GM15510 (cell line): Measurements from ENCODE around the gene NPR2.

Source experiments
- POLR2A ChIP-seq: IDR thresholded peaks from 3 replicates; pipeline ENCODE4 v1.6.1; 2011; ENCODE audit warnings: borderline replicate concordance; ENCODE audit not compliant: insufficient read length; ENCODE audit errors: extremely low read depth

Gene NPR2

DNA sequence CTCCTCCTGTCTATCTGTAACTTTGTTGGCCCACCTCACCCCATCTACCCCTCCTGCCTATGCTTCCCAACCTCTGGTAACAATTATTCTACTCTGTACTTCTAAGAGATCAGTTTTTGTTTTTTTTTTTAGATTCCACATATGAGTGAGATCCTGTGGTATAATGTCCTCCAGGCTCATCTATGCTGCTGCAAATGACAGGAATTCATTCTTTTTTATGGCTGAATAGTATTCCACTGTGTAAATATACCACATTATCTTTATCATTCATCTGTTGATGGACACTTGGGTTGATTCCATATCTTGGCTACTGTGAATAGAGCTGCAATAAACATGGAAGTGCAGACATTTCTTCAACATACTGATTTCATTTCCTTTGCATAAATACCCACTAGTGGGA is 8.0 kb upstream of the NPR2 start:
- no peak for TF ChIP-seq POLR2A

DNA sequence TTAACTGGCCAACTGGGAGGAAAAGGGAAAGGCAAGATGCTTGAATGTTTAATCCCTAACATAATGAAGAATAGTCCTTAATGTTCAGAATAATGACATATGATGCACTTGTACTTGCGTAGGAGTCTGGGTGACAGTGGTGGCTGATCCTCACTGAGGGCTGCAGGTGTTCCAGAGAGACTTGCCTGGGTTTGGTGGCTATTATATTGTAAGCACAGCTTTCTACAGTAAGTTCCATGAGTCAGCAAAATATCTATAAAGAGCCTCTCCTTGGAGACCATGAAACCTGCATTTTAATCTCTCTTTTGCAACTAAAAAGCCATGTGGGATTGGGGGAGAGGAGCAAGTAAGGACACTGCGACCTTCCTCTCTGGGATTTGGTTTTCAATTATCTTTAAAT is 1.9 kb upstream of the NPR2 start:
- no peak for TF ChIP-seq POLR2A

DNA sequence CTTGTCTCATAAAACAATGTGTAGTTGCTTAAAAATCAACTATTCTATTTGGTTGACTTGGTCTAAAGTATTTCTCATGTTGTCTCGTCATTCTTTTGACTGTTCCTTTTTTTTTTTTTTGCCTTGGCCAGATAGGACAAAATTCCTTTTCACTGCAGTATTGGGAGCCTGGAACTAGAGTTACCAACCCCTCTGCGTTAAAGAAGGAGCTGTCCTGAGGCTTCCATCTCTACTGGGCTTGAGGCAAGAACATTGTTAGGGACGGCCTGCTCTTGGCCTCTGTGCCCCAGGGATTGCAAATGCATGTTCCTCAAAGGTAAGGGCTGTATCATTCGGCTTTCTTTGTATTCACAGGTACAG is 1.4 kb upstream of the NPR2 start:
- TF ChIP-seq POLR2A, result no peak

DNA sequence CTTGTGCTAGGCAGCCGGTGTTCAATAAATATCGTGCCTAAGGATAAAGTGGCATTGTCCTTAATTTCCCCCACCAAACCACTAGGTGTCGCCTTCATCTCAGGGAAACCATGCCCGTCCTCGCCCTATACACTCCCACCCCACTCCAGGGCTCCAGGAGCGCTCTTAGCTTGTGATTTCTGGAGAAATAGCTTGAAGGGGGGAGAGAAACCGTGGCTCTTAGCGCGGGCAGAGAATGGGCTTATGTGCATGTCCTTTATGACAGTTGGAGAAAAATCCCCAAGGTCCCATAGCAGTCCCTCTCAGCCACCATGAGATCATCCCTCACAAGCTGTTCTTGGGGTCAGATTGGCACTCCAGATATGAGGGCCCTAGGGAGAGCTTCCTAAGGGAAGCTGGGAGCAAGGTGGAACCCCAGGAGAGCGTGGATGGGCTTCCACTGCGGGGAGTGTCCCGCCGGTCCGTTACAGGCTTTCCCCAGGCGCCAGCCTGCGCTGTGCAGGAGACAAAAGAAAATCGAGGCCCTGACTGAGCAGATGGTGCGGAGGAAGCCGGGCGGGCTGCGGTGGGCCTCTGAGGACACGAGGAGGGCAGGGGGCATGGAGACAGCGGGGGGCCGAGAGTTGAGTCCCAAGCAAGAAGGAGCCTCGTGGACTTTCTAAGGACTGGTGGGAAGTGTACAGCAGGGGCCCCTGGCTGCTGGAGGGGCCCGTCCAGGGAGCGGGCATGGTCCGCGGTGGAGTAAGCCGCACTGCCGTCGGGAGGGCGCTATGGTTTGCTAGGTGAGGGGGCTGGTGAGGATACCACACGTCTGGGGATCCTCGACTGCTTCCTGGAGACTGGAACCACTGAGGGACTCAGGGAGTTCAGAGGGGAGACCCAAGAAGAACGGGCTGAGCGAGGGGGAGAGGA is 750 bp upstream of the NPR2 start:
- no peak for TF ChIP-seq POLR2A

DNA sequence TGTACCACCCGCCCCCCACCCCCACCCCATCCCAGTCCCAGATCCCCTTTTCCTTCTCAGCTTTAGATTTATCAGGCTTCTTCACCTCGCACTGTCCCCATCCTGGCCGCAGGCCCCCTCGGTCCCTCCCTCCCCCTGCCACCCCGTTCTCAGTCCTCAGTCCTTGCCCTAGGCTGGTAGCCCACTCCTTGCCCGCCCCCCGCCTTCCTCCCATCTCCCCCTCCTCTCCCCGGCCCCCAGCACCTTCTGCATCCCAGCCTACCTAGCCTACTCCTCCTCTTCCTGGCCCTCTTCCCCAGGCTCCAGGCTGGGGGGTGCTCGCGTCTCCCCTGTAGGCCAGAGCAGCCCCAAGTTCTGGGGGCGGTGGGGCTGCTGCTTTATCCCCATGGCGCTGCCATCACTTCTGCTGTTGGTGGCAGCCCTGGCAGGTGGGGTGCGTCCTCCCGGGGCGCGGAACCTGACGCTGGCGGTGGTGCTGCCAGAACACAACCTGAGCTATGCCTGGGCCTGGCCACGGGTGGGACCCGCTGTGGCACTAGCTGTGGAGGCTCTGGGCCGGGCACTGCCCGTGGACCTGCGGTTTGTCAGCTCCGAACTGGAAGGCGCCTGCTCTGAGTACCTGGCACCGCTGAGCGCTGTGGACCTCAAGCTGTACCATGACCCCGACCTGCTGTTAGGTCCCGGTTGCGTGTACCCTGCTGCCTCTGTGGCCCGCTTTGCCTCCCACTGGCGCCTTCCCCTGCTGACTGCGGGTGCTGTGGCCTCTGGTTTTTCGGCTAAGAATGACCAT is 828 bp downstream of the NPR2 start:
- TF ChIP-seq POLR2A, result no peak

DNA sequence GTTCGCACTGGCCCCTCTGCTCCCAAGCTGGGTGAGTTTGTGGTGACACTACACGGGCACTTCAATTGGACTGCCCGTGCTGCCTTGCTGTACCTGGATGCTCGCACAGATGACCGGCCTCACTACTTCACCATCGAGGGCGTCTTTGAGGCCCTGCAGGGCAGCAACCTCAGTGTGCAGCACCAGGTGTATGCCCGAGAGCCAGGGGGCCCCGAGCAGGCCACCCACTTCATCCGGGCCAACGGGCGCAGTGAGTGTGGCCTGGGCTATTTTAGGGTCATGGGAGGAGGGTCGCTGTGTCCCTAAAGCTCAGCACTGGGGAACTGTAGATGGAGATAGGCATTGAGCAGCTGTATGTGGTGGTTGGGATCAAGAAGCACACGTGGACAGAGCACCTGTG is 1.4 kb downstream of the NPR2 start:
- TF ChIP-seq POLR2A, result no peak

DNA sequence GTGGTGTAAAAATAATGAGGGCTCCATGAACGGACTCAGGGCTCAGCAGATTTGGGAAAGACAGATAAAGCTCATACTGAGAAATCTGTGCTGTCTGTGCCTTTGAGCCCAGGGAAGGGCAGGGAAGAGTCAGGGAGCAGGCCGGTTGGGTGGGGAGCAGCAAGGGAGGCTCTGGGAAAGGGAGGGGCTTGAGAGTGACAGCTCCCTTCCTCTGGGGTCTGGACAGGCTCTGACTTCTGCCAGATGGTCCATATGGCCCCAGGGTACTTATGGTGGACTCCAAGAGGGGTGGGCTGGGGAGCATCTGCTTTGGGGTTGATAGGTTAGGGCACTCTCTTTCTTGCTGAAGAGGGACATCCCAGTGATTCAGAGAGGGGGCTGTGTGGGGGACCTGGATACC is 2.1 kb downstream of the NPR2 start:
- no peak for TF ChIP-seq POLR2A

GRCh38 chr9:35795695-35796094 is 4.3 kb downstream of the NPR2 start:
- no peak for TF ChIP-seq POLR2A

GRCh38 chr9:35797311-35798109 is 6.1 kb downstream of the NPR2 start:
- no peak for TF ChIP-seq POLR2A

DNA sequence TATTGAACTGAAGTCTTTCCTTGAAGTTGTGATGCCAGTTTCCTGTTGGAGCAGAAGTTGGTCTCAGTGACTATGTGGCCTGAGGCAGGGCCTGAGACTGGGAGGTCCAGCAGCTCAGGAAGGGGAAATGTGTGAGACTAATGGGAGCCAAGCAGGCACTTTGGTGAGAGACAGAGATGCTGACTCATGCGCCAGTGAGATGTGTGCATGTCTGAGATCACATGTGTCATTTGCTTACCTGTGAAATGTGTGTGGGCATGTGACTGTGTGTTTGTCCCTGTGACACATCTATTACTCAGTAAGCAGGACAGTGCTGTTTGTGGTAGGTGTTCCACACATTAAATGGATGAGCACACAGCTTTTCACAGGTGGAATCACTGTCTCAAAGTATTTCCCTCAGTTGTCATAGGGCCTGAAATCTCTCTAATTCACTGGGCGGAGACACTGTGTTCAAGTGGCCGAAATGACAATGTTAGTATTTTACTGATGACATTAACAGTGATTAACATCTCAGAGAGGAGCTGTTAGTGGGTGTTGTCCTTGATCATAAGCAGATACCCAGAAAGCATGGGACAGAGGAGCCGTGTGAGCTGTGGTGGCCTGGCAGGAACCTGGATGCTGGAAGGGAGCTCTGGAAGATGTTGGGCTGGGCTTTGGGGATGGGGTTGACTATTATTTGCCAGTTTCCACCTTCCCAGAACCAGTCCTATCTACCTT is 7.4 kb downstream of the NPR2 start:
- no peak for TF ChIP-seq POLR2A

GRCh38 chr9:35800530-35800929 is 9.1 kb downstream of the NPR2 start:
- TF ChIP-seq POLR2A, result no peak

DNA sequence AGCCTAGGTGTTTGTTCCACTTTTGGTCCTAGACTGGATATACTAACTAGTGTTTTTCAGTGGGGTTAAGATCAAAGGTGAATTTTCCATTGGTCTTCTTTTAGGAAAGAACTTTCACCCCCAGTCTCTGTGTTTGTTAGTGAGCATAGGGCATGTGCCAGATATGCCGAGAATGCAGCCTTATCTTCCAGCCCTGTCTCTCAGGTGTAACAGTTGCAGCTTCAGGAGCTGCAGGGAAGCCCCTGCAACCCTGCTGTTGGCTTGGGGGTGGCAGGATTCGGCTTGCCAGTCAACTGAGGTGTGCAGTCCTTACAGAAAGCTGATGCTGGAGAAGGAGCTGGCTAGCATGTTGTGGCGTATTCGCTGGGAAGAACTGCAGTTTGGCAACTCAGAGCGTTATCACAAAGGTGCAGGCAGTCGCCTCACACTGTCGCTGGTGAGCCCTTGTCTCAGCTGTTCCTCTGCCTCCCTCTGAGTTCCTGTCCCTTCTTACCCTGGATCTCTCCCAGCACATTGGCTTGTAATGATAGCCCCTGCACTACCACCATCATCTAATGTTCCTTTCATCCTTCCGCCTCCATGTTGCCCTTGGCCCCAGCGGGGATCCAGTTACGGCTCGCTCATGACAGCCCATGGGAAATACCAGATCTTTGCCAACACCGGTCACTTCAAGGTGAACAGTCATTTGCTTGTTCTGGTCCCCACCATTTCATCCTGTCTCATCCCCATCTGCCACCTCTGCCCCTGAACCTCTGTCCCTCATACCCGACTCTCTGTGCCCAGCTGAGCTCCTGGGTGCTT is 10.1 kb downstream of the NPR2 start:
- TF ChIP-seq POLR2A, result no peak

- TF ChIP-seq POLR2A, result no peak
These were observed 14.7 kb downstream of the NPR2 start for GRCh38 chr9:35806101-35806500.

- no peak for TF ChIP-seq POLR2A
These were observed 17.0 kb downstream of the NPR2 start for GRCh38 chr9:35808433-35808832.

GRCh38 chr9:35810122-35810521 is 18.7 kb downstream of the NPR2 start:
- no peak for TF ChIP-seq POLR2A
